HepG2 (cell line): ENCODE results near the gene MGLL. TPM values are rescaled to one million over a fixed set of nuclear protein-coding genes. Genes with fewer than 3 reads are reported as not detected.

Source experiments
- ATAC-seq: fragments of 200-7000 bp; cut with Tn5 transposase; 3 replicates; pipeline ENCODE4 v1.9.1; 2020; ENCODE audit warnings: mild to moderate bottlenecking, moderate library complexity
- BruUV-seq: library from RNA; stranded (reverse); fragments of 400-500 nt; replicated peaks from 2 replicates; lab custom pipeline; 2021; lab: Mats Ljungman, UMichigan
- CTCF ChIA-PET: fragments of 300-600 bp; formaldehyde crosslinking; extraction: SDS; loops from one replicate; lab custom pipeline; 2021; ENCODE audit warnings: low total read pairs, inconsistent platforms, low intra/inter-chr PET ratio; lab: Yijun Ruan, JAX
- POLR2A ChIA-PET: fragments of 350-600 bp; sonication (Branson Sonifier 250); formaldehyde crosslinking; loops from one replicate; lab custom pipeline; 2020; ENCODE audit warnings: antibody characterized with exemption, inconsistent platforms; lab: Yijun Ruan, JAX
- DNase-seq: peaks from one replicate; pipeline ENCODE4 v3.0.0-alpha.2; 2015; ENCODE audit warnings: low spot score
- FAIRE-seq: peaks from 3 replicates; lab custom pipeline; 2011; peaks lifted over from hg19 to GRCh38; lab: Jason Lieb, UNC
- H2AFZ ChIP-seq: one replicate; pipeline ENCODE4 v1.6.1; 2011; ENCODE audit warnings: low read length, inconsistent platforms
- H3K27ac ChIP-seq: fragments of 300-600 bp; 3 replicates; pipeline ENCODE4 v1.8.0; 2011; ENCODE audit warnings: mixed run types, mild to moderate bottlenecking, mixed read lengths, low read length, inconsistent platforms; ENCODE audit not compliant: insufficient read depth; ENCODE audit errors: extremely low read length
- H3K27me3 ChIP-seq, 2 experiments: fragments of 200-600 bp in 1 of 2; 2 replicates in 1 of 2; 3 replicates in 1 of 2; pipeline versions ENCODE4 v1.6.0 to v1.8.0; 2011; ENCODE audit warnings: low read length in 2 of 2, mild to moderate bottlenecking in 2 of 2, moderate library complexity in 2 of 2, inconsistent platforms in 1 of 2; ENCODE audit not compliant: insufficient read depth in 2 of 2, control insufficient read depth in 1 of 2
- H3K36me3 ChIP-seq, 2 experiments: fragments of 200-600 bp in 1 of 2; replicated peaks in 1 of 2; 2 replicates in 1 of 2; 3 replicates in 1 of 2; pipeline versions ENCODE4 v1.5.1 to v1.8.0; 2011; ENCODE audit warnings: low read length in 2 of 2, inconsistent platforms in 1 of 2; ENCODE audit not compliant: insufficient read depth in 2 of 2, control insufficient read depth in 1 of 2
- H3K4me1 ChIP-seq: 2 replicates; pipeline ENCODE4 v1.5.1; 2012; ENCODE audit warnings: low read length, inconsistent platforms; ENCODE audit not compliant: insufficient read depth
- H3K4me2 ChIP-seq: 2 replicates; pipeline ENCODE4 v1.6.0; 2011; ENCODE audit warnings: low read depth, low read length, inconsistent platforms
- H3K4me3 ChIP-seq, 3 experiments: fragments of 200-600 bp in 1 of 3; sonication (generic), shearing (Covaris generic) in 1 of 3; replicated peaks in 1 of 3; 2 replicates each; pipeline ENCODE4 v1.5.1; 2011 to 2016; ENCODE audit warnings: low read length in 3 of 3, inconsistent platforms in 2 of 3, low read depth in 2 of 3, mild to moderate bottlenecking in 2 of 3, control low read depth in 1 of 3, mixed read lengths in 1 of 3; ENCODE audit not compliant: insufficient read depth in 1 of 3
- H3K79me2 ChIP-seq: one replicate; pipeline ENCODE4 v1.6.1; 2011; ENCODE audit warnings: low read length, inconsistent platforms; ENCODE audit not compliant: insufficient read depth
- H3K9ac ChIP-seq: 2 replicates; pipeline ENCODE4 v1.6.0; 2011; ENCODE audit warnings: mild to moderate bottlenecking, low read depth, low read length, inconsistent platforms; ENCODE audit not compliant: insufficient read depth
- H3K9me3 ChIP-seq: 2 replicates; pipeline ENCODE4 v1.5.1; 2012; ENCODE audit warnings: mild to moderate bottlenecking, low read length
- H4K20me1 ChIP-seq: 2 replicates; pipeline ENCODE4 v1.6.0; 2011; ENCODE audit warnings: inconsistent platforms, mild to moderate bottlenecking, low read length, moderate library complexity; ENCODE audit not compliant: insufficient read depth
- BRF2 ChIP-seq: sonication (generic); formaldehyde crosslinking; IDR thresholded peaks from 2 replicates; pipeline ENCODE4 v1.8.1; 2022; ENCODE audit warnings: mild to moderate bottlenecking, missing genetic modification reagents
- HOXA3 ChIP-seq: sonication (generic); formaldehyde crosslinking; IDR thresholded peaks from 2 replicates; pipeline ENCODE4 v1.5.0; 2020; ENCODE audit warnings: missing genetic modification reagents
- NFE2 ChIP-seq: sonication (generic); formaldehyde crosslinking; IDR thresholded peaks from 2 replicates; pipeline ENCODE4 v1.4.0; 2020; ENCODE audit warnings: missing genetic modification reagents
- SP4 ChIP-seq: sonication (generic); formaldehyde crosslinking; IDR thresholded peaks from 2 replicates; pipeline ENCODE4 v1.8.1; 2023; ENCODE audit warnings: mild to moderate bottlenecking, missing genetic modification reagents
- TBX2 ChIP-seq: sonication (generic); formaldehyde crosslinking; IDR thresholded peaks from 2 replicates; pipeline ENCODE4 v1.5.0; 2020; ENCODE audit warnings: missing genetic modification reagents, mild to moderate bottlenecking, borderline replicate concordance
- ZNF496 ChIP-seq: sonication (generic); formaldehyde crosslinking; IDR thresholded peaks from 2 replicates; pipeline ENCODE4 v1.8.1; 2023; ENCODE audit warnings: mild to moderate bottlenecking, moderate library complexity, missing genetic modification reagents; ENCODE audit not compliant: insufficient replicate concordance
- ZNF510 ChIP-seq: sonication (generic); formaldehyde crosslinking; IDR thresholded peaks from 2 replicates; pipeline ENCODE4 v1.4.0; 2020; ENCODE audit warnings: low read depth, mild to moderate bottlenecking, missing genetic modification reagents
- ZNF552 ChIP-seq: sonication (generic); formaldehyde crosslinking; IDR thresholded peaks from 2 replicates; pipeline ENCODE4 v1.9.0; 2022; ENCODE audit warnings: missing genetic modification reagents, mild to moderate bottlenecking, borderline replicate concordance
- ZNF790 ChIP-seq: sonication (generic); formaldehyde crosslinking; IDR thresholded peaks from 2 replicates; pipeline ENCODE4 v1.8.0; 2022; ENCODE audit warnings: missing genetic modification reagents, mild to moderate bottlenecking, borderline replicate concordance
- WGBS: methylation state at CpG from one replicate; pipeline ENCODE4 v1.1.6; 2017; ENCODE audit warnings: low lambda C conversion rate; 5-methylcytosine and 5-hydroxymethylcytosine counted together
- in situ Hi-C: cut with HindIII; loops from 2 replicates; pipeline ENCODE4 v1.10.0; 2017; ENCODE audit warnings: low pct_unique_long_range_greater_than_20kb; ENCODE audit not compliant: extremely low pct_ligation_motif_present
- intact Hi-C: fragments of 100-400 bp; cut with micrococcal nuclease; formaldehyde crosslinking; loops from one replicate; pipeline ENCODE4 v1.10.0; 2022; ENCODE audit not compliant: unreplicated experiment
- polyA plus RNA-seq, 8 experiments: library from polyadenylated mRNA; depleted of rRNA in 3 of 8; stranded (reverse) in 7 of 8; unstranded in 1 of 8; fragments of >200 nt; fragmentation: Illumina TruSeq in 4 of 8; extraction: Trizol in 4 of 8; gene quantifications; 2 replicates each; pipeline versions ENCODE4 v1.2.1 to v1.2.3, GENCODE V29; 2011 to 2016; ENCODE audit warnings: low read depth in 4 of 8, missing spikeins in 1 of 8, mixed read lengths in 1 of 8; ENCODE audit not compliant: insufficient read depth in 1 of 8
- total RNA-seq, 5 experiments: library from RNA; depleted of rRNA; stranded (reverse); fragments of >200 nt; fragmentation: Illumina TruSeq; extraction: Trizol; gene quantifications; 2 replicates each; pipeline ENCODE4 v1.2.3, GENCODE V29; 2016; ENCODE audit warnings: low read depth in 1 of 5
- TF ChIP-seq, protein P1 (sequence below): sonication (generic); formaldehyde crosslinking; IDR thresholded peaks from 2 replicates; pipeline ENCODE4 v1.9.0; 2021; ENCODE audit warnings: mild to moderate bottlenecking, missing genetic modification reagents
- TF ChIP-seq, protein P2 (sequence below): IDR thresholded peaks from 2 replicates; pipeline ENCODE4 v1.6.1; 2016; ENCODE audit warnings: missing compliant biosample characterization, missing genetic modification reagents, borderline replicate concordance
- TF ChIP-seq, protein P3 (sequence below): sonication (generic); formaldehyde crosslinking; IDR thresholded peaks from 2 replicates; pipeline ENCODE4 v1.4.0; 2020; ENCODE audit warnings: mild to moderate bottlenecking, missing genetic modification reagents, borderline replicate concordance

Gene MGLL
- total and polyA plus RNA-seq, 2 of the 13 experiments (the other 11 are each of a cell fraction or from before 2014, with no cell fraction given), result not detected

DNA sequence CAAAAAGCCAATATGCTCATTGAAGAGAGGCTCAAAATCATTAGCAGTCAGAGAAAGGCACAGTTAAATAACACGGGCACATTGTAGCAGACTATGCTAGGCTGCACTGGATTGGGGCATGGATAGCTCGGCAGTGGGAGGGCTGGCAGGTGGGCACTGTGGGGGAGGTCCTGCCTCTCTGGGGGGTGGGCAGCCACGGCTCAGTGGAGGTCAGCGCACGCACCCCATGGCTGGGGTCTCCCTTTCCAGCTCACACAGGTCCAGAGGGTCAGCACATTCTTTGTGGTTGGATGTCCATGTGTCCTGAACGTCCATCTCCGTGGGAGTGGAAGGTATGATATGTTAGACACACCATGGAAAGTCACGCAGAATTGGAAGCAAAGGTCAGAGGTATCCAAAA, 18.4 kb upstream of the MGLL start (continued):
- TF ChIP-seq, protein P1, sequence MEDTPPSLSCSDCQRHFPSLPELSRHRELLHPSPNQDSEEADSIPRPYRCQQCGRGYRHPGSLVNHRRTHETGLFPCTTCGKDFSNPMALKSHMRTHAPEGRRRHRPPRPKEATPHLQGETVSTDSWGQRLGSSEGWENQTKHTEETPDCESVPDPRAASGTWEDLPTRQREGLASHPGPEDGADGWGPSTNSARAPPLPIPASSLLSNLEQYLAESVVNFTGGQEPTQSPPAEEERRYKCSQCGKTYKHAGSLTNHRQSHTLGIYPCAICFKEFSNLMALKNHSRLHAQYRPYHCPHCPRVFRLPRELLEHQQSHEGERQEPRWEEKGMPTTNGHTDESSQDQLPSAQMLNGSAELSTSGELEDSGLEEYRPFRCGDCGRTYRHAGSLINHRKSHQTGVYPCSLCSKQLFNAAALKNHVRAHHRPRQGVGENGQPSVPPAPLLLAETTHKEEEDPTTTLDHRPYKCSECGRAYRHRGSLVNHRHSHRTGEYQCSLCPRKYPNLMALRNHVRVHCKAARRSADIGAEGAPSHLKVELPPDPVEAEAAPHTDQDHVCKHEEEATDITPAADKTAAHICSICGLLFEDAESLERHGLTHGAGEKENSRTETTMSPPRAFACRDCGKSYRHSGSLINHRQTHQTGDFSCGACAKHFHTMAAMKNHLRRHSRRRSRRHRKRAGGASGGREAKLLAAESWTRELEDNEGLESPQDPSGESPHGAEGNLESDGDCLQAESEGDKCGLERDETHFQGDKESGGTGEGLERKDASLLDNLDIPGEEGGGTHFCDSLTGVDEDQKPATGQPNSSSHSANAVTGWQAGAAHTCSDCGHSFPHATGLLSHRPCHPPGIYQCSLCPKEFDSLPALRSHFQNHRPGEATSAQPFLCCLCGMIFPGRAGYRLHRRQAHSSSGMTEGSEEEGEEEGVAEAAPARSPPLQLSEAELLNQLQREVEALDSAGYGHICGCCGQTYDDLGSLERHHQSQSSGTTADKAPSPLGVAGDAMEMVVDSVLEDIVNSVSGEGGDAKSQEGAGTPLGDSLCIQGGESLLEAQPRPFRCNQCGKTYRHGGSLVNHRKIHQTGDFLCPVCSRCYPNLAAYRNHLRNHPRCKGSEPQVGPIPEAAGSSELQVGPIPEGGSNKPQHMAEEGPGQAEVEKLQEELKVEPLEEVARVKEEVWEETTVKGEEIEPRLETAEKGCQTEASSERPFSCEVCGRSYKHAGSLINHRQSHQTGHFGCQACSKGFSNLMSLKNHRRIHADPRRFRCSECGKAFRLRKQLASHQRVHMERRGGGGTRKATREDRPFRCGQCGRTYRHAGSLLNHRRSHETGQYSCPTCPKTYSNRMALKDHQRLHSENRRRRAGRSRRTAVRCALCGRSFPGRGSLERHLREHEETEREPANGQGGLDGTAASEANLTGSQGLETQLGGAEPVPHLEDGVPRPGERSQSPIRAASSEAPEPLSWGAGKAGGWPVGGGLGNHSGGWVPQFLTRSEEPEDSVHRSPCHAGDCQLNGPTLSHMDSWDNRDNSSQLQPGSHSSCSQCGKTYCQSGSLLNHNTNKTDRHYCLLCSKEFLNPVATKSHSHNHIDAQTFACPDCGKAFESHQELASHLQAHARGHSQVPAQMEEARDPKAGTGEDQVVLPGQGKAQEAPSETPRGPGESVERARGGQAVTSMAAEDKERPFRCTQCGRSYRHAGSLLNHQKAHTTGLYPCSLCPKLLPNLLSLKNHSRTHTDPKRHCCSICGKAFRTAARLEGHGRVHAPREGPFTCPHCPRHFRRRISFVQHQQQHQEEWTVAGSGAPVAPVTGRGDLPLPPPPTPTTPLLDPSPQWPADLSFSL, result no peak
- TF ChIP-seq SP4, result no peak

- FAIRE-seq, result no peak
- H3K27me3 ChIP-seq, result no peaks in the 10 kb centered on the region; a peak in 1 of 5 replicates
- no peak overlapping the region for H3K27ac ChIP-seq
- no peaks in the 10 kb centered on the region for H3K9me3 ChIP-seq
- H3K4me2 ChIP-seq, result no peak overlapping the region
- ATAC-seq, result no peak
- H3K4me3 ChIP-seq, result no peak overlapping the region
- H3K36me3 ChIP-seq, result no peaks in the 10 kb centered on the region
- no peak overlapping the region for H3K9ac ChIP-seq
- no peak overlapping the region for H2AFZ ChIP-seq
- CTCF ChIA-PET, result no interaction called here
- in situ Hi-C loops (no loop called here), intact Hi-C loops (loop anchor here (10.0 kb wide), 1 partner anchor 144 kb away; no protein-coding TSS in a partner anchor)
- POLR2A ChIA-PET, result no interaction called here
- no peaks in the 10 kb centered on the region for H4K20me1 ChIP-seq
- BruUV-seq, result no TSS peak
- DNase-seq, result no peak
- WGBS, result 30% methylated on average over 5 of the region's 5 CpGs
- no peaks in the 10 kb centered on the region for H3K79me2 ChIP-seq
- H3K4me1 ChIP-seq, result peaks cover 26% of the 10 kb centered on the region
- TF ChIP-seq ZNF790 (CRISPR knock-in tag) (no peak), ZNF552 (CRISPR knock-in tag) (no peak), BRF2 (no peak), TBX2 (no peak), HOXA3 (CRISPR knock-in tag) (no peak), NFE2 (CRISPR knock-in tag) (no peak), ZNF496 (CRISPR knock-in tag) (no peak), ZNF510 (no peak)
- TF ChIP-seq, protein P2, sequence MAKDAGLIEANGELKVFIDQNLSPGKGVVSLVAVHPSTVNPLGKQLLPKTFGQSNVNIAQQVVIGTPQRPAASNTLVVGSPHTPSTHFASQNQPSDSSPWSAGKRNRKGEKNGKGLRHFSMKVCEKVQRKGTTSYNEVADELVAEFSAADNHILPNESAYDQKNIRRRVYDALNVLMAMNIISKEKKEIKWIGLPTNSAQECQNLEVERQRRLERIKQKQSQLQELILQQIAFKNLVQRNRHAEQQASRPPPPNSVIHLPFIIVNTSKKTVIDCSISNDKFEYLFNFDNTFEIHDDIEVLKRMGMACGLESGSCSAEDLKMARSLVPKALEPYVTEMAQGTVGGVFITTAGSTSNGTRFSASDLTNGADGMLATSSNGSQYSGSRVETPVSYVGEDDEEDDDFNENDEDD (CRISPR knock-in tag), result no peak
- TF ChIP-seq, protein P3, sequence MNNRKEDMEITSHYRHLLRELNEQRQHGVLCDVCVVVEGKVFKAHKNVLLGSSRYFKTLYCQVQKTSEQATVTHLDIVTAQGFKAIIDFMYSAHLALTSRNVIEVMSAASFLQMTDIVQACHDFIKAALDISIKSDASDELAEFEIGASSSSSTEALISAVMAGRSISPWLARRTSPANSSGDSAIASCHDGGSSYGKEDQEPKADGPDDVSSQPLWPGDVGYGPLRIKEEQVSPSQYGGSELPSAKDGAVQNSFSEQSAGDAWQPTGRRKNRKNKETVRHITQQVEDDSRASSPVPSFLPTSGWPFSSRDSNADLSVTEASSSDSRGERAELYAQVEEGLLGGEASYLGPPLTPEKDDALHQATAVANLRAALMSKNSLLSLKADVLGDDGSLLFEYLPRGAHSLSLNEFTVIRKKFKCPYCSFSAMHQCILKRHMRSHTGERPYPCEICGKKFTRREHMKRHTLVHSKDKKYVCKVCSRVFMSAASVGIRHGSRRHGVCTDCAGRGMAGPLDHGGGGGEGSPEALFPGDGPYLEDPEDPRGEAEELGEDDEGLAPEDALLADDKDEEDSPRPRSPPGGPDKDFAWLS, result no peak
Measured at GRCh38 chr3:127839099-127839498, 16.8 kb upstream of the MGLL start.
